ENCODE measurements around the gene ZNHIT6.

ZNHIT6 gene

DNA sequence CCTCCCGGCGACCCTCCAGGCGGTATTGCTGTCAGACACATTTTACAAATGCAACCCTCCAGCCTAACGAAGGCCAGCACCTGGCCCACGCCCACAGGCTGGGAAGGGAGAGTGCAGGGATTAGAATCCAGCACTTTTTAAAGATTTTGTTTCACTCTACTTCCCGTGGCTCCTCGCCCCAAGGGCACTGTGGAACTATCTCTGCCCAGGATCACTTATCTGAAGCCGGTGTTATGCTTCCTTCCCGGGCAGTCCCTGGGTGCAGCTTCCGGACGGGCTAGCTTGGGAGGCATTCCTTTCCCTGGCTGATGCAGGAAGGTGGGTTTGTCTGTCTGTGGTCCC is 91.9 kb downstream of the ZNHIT6 start:
- DNase-seq: no peak

DNA sequence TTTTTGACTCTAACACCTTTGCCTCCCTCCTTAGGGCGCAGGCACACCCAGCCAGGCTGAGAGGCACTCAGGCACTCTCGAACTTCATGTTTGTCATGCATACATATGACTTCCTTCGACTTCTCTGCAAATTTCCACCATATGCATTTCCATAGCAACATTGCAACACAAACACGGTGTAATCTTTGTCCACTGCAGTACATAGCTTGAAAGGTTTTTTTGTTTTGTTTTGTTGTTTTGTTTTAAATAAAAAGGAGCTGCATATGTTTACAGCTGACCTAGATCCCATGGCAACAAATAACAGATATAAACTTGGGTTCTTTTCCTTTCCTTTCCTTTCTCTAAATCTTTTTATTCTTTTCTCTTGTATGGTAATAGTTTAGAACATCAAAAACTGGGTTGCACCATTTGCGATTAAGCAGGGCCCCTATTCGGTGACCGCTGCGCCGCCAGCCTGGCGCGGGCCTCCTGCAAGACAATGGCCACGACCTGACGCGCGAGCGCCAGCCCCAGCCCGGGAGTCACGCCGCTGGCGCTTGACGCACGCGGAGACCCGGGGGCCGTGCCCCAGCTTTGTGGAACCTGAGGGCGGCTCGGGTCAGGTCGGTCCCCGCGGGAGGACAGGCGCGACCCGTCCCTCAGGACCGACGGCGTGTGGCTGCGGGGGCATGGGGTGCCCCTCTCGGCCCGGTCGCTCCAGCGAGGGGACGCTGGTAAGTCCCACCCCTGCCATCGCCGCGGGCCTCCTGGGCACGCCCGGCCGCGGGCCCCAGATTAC is 92.5 kb downstream of the ZNHIT6 start:
- DNase-seq: no peak

DNA sequence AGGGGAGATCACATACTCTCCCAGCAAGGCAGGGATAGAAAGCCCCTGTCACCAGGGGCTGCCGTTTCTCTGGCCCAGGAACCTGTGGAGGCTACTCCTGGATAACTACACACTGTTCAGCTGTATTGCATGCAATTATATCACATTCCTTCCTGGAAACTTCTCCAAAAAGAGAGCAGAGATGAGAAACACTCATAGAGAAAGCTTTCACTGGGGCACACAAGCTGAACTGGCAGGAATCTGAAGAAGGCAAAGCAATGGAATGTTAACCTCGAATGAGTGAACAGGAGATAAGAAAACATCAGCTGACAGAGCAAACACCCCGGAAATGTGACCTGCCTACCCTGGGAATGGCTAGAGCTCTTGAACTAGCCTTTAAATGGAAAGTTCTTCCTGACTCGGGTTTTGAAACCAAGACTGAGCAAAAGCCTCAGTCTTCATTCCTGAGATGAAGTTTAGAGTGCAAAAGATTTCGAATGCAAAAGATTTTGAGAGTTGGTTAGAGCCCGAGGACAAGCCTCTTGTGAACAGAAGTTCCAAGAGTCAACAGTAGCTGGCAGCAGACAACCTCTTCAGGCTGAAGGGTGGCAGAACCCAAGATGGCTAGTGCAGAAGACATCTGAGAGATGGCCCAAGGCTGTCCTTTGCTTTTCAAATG is 95.4 kb downstream of the ZNHIT6 start:
- no peak for DNase-seq

DNA sequence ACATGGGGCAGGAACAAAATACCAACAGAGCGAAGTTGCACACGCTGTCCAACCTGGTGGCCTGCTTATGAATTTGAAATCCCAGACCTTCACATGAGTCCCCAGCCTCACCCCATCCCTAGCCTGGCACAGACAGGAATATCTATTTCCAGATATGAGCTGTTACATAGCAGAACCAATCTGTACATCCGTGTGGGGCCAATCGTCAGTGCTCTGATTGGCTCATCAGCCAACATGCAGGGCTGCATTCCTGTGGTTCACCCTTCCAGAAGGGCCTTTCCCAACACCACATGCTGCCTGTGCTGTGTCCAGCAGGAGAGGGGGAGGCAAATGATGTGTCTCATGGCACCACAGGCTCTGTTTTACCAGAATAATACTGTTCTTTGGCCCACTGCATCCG is 96.4 kb downstream of the ZNHIT6 start:
- no peak for DNase-seq

DNA sequence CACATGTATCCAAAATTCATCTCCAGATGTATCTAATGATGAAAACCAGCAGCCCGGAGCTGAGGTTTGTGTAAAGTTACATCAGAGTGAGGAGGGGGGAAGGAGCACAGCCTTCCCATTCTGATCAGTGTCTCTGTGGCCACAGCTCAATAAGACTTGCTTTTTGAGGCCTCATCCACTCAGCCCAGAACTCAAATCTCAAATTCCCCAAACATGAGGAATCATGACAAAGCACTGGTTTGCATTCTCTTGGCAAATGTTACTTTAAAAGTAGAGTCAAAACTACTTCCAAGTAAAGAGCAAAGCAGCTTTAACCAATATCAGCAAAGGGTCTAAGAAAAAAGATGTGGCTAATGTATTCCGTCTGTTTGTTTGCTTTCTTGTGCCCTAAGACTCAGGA is 96.8 kb downstream of the ZNHIT6 start:
- no peak for DNase-seq

DNA sequence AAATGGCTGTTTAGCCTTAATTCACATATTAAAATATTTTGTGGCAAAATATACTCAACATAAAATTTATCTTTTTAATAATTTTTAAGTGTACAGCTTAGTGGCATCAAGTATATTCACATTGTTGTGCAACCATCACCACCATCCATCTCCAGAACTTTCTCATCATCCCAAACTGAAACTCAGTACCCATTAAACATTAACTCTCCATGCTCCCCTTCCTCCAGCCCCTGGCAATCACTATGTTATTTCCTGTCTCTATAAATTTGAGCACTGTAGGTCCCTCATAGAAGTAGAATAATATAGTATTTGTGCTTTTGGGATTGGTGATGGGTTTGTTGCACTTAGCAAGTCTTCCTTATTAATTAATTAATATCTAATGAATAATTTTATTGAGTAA is 98.3 kb downstream of the ZNHIT6 start:
- DNase-seq: no peak

DNA sequence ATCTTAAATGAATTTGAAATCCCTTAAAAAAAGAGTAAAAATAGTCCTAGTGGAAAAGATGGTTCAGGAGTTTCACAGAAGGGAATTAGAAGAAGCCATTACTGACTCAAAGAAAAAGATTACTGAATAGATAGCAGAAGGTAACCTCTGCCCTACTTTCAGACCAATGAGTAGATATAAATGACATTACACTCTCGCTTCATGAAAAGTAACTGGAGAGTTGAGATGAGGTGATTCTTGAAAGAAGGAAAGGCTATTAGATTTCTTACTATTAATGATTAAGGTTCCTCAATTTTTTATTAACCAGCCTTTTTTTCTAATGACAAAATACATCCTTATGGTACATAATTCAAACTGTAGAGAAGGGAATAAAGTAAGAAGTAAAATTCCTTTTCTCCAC is 99.4 kb downstream of the ZNHIT6 start:
- no peak for DNase-seq

DNA sequence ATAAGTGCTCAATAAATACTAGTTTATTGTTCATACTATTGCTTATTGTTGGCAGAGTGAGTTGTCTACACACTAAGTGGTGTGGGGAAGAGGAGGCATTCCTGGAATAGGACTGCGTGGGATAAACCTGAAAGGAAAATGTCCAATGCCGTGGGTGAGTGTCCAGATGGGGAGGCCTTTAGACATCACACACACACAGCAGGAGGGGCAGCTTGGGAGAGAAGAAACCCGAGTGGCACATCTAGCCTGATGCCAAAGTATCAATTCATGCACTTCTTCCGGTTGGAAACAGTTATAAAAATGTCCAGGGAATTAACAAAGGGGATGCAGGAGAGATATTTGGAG is 100.3 kb downstream of the ZNHIT6 start:
- no peak for DNase-seq

DNA sequence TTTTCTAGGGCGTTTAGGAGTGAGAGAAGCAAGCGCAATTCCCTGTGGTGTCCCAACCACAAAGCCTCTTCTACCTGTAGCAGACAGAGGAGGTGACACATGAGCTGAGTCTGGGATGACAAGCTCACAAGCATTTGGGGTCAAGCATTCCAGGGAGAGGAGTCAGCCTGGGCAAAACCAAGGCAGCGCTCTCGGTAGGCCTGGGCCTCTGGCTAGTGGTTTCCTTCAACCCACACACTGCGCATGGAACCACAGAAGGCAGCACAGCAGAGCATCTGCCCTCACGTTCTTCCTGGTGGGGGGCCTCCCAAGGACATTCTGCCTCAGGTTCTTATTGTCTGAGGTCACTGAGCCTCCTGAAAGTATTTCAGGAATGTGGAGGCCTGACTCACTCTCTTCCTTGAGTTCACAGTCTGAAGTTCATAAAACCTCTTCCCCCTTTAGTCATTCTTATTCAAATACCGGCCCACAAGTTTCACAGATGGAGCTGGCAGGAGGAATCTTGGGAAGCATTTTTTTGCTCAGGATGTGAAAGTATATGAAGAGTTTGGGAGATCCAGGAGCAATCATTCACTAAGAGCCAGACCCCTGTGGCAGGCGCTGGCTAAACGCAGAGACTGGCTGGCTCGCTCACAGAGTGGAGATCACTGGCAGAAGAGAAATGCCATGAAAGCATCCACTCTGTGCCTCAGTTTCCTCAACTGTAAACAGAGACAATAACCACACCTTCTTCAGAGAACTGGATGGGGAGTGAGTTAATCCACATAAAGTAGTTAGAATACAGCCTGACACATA is 100.9 kb downstream of the ZNHIT6 start:
- no peak for DNase-seq

DNA sequence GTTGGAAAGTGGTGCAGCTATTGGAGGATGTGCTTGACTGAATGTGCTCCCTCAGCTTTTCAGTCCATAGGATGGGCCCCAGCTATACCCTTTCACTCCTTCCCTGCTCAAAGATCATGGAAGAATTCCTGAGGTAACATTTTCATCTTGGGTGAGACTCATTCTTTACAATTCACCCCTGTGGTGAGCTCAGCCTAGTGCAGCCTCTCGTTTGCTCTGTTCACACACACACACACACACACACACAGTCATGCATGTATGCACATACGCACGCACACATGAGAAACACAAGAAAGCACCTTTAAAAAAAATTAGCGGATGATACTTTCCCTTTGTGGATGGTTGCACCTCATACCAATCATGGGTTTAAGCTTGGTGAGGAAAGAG is 101.8 kb downstream of the ZNHIT6 start:
- no peak for DNase-seq

DNA sequence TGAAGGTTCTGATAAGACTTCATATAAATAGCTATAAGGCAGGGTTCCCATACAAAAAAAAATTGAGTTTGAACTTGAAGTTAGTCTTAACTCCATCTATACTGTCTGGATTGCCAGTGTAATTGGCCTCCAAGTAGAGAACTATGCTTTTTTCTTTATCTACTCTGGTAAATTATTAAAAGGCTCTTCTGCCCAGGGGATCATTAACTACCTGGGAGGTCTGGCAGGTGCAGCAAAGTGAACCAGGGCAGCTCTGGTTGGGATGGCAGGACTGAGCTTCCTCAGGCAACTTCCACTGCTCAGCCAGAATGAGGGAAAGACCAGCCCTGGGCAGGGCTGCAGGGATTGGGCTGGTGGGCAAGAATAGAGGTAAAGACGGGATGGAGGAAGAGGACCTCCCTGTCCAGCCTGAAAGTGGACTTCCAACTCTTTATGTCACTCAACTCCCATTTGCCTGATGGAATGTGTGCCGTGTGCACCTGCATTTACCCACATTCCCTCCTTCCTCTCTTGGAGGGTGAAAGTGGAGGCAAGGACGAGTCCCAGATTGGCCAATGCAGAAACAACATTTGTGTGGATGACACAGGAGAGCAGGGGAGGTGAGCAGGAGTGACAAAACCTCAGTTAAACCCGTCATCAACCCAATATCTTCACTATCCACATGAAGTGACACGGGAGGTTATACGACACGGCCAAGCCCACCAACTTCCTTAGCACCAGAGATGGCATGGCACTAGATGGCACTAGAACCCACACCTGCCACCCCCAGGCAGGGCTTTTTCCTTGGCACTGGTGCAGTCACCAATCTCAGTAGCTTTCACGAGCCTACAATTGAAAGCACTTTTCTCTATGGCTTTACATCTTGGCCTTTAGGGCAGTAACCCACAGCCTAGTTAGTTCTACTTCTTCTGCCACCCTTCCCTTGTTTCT is 102.5 kb downstream of the ZNHIT6 start:
- DNase-seq: no peak

DNA sequence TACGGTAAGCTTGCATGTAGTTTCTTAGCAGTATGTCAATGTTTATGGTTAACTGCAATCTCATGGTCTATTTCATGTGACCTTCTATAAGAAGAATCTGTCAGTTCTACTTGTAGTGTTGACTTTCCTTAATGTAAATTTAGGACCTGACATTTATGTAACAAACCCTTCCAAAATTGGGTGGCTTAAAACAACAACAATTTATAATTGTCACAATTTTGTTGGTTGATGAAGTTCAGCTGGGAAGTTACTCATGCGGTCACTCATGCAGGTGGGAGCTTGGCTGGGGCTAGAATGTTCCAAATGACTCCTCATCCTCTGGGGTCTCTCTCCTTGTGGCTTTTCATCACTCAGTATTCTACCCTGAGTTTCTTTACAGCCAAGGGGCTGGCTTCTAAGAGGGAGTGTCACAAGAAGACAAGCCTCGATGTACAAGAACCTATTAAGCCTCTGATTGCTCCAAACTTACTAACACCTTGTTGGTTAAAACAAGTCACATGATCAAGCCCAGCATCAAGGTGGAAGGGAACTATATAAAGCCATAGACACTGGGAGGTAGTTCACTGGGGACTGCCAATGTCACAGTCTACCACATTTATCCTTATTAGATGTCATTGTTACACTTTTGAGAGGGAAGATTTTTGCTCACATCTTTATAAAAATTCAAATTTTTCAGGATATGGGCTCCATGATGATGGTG is 103.8 kb downstream of the ZNHIT6 start:
- DNase-seq: no peak

DNA sequence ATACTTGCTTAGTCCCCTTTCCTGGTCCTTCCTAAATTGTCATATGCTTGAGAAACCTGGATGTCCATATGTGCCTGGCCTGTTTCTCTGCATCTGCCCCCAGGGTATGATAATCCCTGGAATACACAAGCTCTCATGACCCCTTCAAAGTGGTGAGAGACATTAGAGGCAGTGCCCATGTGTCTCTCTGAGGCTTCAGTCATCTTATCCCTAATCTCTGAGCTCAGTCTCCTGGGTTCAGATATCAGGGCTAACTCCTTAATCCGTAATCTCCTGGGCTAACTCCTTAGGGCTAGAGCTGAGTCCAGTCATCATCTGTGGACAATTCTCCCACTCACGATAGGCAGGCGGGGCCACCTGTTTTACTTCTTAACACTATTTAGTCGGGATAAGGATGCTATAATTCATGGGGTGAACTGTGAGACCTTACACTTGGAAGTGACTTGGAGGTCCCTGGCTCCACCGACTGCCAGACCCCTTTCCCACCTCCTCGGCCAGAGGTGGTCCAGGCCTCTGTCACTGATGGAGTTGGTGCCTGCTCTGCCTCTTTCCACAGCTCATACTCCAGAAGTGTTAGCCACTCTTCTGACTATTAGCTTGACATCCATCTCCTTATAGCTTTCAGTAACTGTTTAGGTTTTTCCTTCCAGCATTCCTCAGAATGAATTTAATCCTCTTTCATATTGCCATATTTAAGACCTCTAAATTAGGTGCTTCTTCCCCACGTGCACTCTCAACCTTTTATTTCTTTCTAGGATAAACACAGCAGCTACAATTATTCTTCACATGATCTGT is 105.0 kb downstream of the ZNHIT6 start:
- DNase-seq: no peak

DNA sequence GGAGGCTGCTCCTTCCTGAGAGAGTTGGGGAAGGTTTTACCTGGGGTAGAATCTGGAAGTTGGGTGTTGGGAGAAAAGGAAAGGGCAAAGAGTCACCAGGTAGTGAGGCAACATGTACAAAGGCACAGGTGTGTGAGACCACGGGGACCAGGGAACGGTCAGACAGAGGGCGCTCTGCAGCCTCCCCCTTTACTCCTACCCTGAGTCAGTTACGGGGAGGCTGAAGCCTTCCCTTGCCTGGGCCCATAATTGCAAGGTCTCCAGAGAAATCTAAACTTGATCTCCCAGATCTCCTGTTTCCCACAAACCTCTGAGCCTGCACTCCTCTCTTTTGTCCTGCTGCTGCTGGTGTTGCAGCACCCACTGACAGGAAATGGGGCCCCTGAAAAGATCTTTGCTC is 105.7 kb downstream of the ZNHIT6 start:
- DNase-seq: no peak

DNA sequence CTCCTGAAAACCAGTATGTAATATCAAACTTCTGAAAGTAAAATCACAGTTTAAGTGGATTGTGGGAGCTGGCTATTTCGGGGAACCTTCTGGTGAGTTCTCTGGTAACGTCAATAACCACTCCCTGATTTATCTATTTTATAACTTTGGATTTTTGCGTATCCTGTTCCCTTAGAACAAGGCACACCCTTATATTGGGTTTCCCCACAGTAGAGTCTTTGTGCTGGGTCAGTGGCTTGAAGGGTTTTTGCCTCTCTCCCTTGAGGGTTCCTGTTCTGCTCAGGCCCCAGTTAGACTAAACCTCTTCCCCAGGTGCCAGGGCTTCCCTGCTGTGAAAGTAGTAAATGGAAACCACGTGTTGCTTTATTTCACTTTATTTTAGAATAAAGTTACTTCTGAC is 106.3 kb downstream of the ZNHIT6 start:
- DNase-seq: no peak

DNA sequence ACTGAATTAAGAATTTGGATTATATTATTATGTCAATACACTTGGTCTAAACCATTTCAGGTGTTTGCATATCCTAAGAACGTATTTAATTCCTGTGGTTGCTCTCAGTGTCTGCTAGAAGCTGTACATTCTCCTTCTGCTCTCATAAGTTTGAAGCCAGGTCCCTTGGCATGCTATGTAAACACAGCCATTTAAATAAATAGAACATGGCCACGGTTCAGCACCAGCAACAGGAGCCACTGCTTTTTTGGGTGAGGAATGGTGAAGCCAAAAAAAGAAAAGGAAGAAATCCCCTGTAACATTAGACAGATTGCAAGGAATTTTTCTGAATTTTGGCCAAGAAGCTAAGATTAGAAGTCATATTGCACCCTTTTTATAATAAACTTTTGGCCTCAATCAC is 108.6 kb downstream of the ZNHIT6 start:
- no peak for DNase-seq

Data from CD4-positive, alpha-beta T cell treated with Interleukin-17A for 1 hour (primary cell).